CD14-positive monocyte (primary cell): ENCODE data around the gene JMJD7. TPM values are rescaled to one million over a fixed set of nuclear protein-coding genes. Genes with fewer than 3 reads are reported as not detected.

ENCODE experiments used
- DNase-seq, 3 donors: peaks; one replicate each; pipeline ENCODE4 v3.0.0-alpha.2; 2011 to 2022
- H2AFZ ChIP-seq: 2 replicates; pipeline ENCODE4 v1.6.0; 2012; ENCODE audit warnings: mild to moderate bottlenecking, low read depth, low read length, inconsistent platforms; ENCODE audit not compliant: insufficient read depth, poor library complexity, severe bottlenecking
- H3K27ac ChIP-seq, 2 donors: 1 replicate in 1 of 2; 2 replicates in 1 of 2; pipeline ENCODE4 v1.5.1; 2012 to 2013; ENCODE audit warnings: low read length in 2 of 2, control low read depth in 1 of 2, inconsistent platforms in 1 of 2, low read depth in 1 of 2, mild to moderate bottlenecking in 1 of 2
- H3K27me3 ChIP-seq, 2 donors: one replicate each; pipeline versions ENCODE4 v1.6.0 to v1.6.1; 2011 to 2013; ENCODE audit warnings: low read length in 2 of 2; ENCODE audit not compliant: control insufficient read depth in 2 of 2, insufficient read depth in 2 of 2
- H3K36me3 ChIP-seq, 2 donors: replicated peaks in 1 of 2; 1 replicate in 1 of 2; 2 replicates in 1 of 2; pipeline versions ENCODE4 v1.5.1 to v1.6.1; 2012 to 2013; ENCODE audit warnings: low read length in 2 of 2, control low read depth in 1 of 2, inconsistent platforms in 1 of 2, mild to moderate bottlenecking in 1 of 2; ENCODE audit not compliant: insufficient read depth in 2 of 2, control insufficient read depth in 1 of 2
- H3K4me1 ChIP-seq, 2 donors: 1 replicate in 1 of 2; 2 replicates in 1 of 2; pipeline versions ENCODE4 v1.5.1 to v1.6.1; 2012 to 2013; ENCODE audit warnings: low read length in 2 of 2, control low read depth in 1 of 2, inconsistent platforms in 1 of 2, mild to moderate bottlenecking in 1 of 2, moderate library complexity in 1 of 2; ENCODE audit not compliant: insufficient read depth in 2 of 2, control insufficient read depth in 1 of 2
- H3K4me2 ChIP-seq: replicated peaks from 2 replicates; pipeline ENCODE3; 2012; ENCODE audit warnings: low read length, moderate library complexity, mild to moderate bottlenecking; ENCODE audit not compliant: poor library complexity, severe bottlenecking; ENCODE audit errors: extremely low read depth
- H3K4me3 ChIP-seq, 3 experiments: fragments of 200-600 bp in 1 of 3; sonication (generic) in 1 of 3; replicated peaks in 1 of 3; 1 replicate in 2 of 3; 2 replicates in 1 of 3; pipeline ENCODE4 v1.5.1; 2011 to 2013; ENCODE audit warnings: low read length in 3 of 3, mild to moderate bottlenecking in 3 of 3, control low read depth in 2 of 3, low read depth in 2 of 3, inconsistent platforms in 1 of 3, moderate library complexity in 1 of 3
- H3K79me2 ChIP-seq: 2 replicates; pipeline ENCODE4 v1.6.0; 2012; ENCODE audit warnings: mild to moderate bottlenecking, control low read depth, inconsistent platforms, low read length, moderate library complexity; ENCODE audit not compliant: insufficient read depth
- H3K9ac ChIP-seq: 2 replicates; pipeline ENCODE4 v1.6.0; 2017; ENCODE audit warnings: low read length, mild to moderate bottlenecking; ENCODE audit not compliant: insufficient read depth, poor library complexity, severe bottlenecking
- H3K9me3 ChIP-seq, 2 donors: replicated peaks in 1 of 2; 1 replicate in 1 of 2; 2 replicates in 1 of 2; pipeline versions ENCODE4 v1.5.1 to v1.6.1; 2012 to 2013; ENCODE audit warnings: low read length in 2 of 2, control low read depth in 1 of 2; ENCODE audit not compliant: control insufficient read depth in 1 of 2, insufficient read depth in 1 of 2
- H4K20me1 ChIP-seq: 2 replicates; pipeline ENCODE4 v1.6.0; 2012; ENCODE audit warnings: mild to moderate bottlenecking, low read length, control low read depth, moderate library complexity; ENCODE audit not compliant: insufficient read depth
- H3K27ac Mint-ChIP-seq, 7 donors: one replicate each; pipeline ENCODE4 v1.8.0; 2020; ENCODE audit warnings: mild to moderate bottlenecking in 7 of 7, mixed read lengths in 7 of 7, moderate library complexity in 6 of 7, inconsistent platforms in 2 of 7
- H3K27me3 Mint-ChIP-seq, 3 donors: one replicate each; pipeline ENCODE4 v1.8.0; 2021 to 2022; ENCODE audit warnings: low read depth in 3 of 3, mild to moderate bottlenecking in 3 of 3, mixed read lengths in 3 of 3, moderate library complexity in 3 of 3, inconsistent platforms in 1 of 3
- H3K36me3 Mint-ChIP-seq, 2 donors: one replicate each; pipeline ENCODE4 v1.8.0; 2020; ENCODE audit warnings: mixed read lengths in 2 of 2, inconsistent platforms in 1 of 2, mild to moderate bottlenecking in 1 of 2
- H3K4me1 Mint-ChIP-seq: one replicate; pipeline ENCODE4 v1.8.0; 2020; ENCODE audit warnings: mild to moderate bottlenecking, mixed read lengths
- H3K4me3 Mint-ChIP-seq, 2 donors: one replicate each; pipeline ENCODE4 v1.8.0; 2020; ENCODE audit warnings: mild to moderate bottlenecking in 2 of 2, mixed read lengths in 2 of 2, moderate library complexity in 1 of 2
- H3K9me3 Mint-ChIP-seq, 7 donors: one replicate each; pipeline ENCODE4 v1.8.0; 2020 to 2022; ENCODE audit warnings: mixed read lengths in 7 of 7, mild to moderate bottlenecking in 6 of 7, moderate library complexity in 6 of 7, inconsistent platforms in 2 of 7
- WGBS: methylation state at CpG from one replicate; pipeline ENCODE4 v1.1.5; 2013; ENCODE audit warnings: missing lambda C conversion rate; ENCODE audit not compliant: insufficient coverage; 5-methylcytosine and 5-hydroxymethylcytosine counted together
- intact Hi-C, 2 donors: fragments of 100-400 bp; cut with micrococcal nuclease; formaldehyde crosslinking; loops; one replicate each; pipeline versions ENCODE4 v1.15.0 to v1.15.1; 2023
- polyA plus RNA-seq, 3 donors: library from polyadenylated mRNA; depleted of rRNA in 1 of 3; unstranded in 2 of 3; stranded (reverse) in 1 of 3; fragments of 300-500 nt in 2 of 3; fragments of >200 nt in 1 of 3; fragmentation: Illumina TruSeq in 2 of 3; gene quantifications; 1 replicate in 2 of 3; 2 replicates in 1 of 3; pipeline ENCODE4 v1.2.3, GENCODE V29; 2012 to 2021
- TF ChIP-seq, protein P1 (sequence below): fragments of 200-600 bp; IDR thresholded peaks from one replicate; pipeline ENCODE4 v1.8.0; 2022; ENCODE audit warnings: antibody characterized with exemption, mild to moderate bottlenecking

JMJD7 gene
- polyA plus RNA-seq, 3 donors: 11.3 to 18.8 (median 15.2) TPM

DNA sequence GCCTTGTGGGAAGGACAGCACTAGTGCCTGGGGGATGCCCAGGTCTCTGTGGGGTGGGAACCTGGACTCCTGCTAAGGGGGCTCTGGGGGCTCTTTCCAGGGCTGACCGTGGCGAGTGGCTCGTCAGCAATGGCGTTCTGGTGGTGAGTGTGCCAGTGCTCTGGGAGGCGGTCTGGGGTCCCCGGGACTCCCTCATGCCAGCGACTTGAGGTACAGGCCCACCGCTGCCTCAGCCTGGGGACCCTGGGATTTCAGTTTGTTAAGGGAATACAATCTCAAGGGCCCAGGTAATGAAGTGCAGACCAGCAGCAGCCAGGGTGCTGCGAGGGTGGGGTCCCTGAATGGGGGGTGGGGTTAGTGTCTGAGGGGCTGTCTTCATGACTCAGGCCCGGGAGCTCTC, 13.2 kb downstream of the JMJD7 start:
- TF ChIP-seq, protein P1, sequence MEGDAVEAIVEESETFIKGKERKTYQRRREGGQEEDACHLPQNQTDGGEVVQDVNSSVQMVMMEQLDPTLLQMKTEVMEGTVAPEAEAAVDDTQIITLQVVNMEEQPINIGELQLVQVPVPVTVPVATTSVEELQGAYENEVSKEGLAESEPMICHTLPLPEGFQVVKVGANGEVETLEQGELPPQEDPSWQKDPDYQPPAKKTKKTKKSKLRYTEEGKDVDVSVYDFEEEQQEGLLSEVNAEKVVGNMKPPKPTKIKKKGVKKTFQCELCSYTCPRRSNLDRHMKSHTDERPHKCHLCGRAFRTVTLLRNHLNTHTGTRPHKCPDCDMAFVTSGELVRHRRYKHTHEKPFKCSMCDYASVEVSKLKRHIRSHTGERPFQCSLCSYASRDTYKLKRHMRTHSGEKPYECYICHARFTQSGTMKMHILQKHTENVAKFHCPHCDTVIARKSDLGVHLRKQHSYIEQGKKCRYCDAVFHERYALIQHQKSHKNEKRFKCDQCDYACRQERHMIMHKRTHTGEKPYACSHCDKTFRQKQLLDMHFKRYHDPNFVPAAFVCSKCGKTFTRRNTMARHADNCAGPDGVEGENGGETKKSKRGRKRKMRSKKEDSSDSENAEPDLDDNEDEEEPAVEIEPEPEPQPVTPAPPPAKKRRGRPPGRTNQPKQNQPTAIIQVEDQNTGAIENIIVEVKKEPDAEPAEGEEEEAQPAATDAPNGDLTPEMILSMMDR: no peak
- no peaks in the 10 kb centered on the region for H3K4me1 ChIP-seq
- Mint-ChIP-seq H3K4me3 (no peak overlapping the region), H3K27me3 (peaks cover 0 to 2% (median 1%) of the 10 kb centered on the region in 3 donors), H3K36me3 (peaks cover 47 to 74% of the 10 kb centered on the region in 2 donors), H3K27ac (no peak overlapping the region), H3K9me3 (no peaks in the 10 kb centered on the region), H3K4me1 (no peaks in the 10 kb centered on the region)
- peaks cover 51 to 72% of the 10 kb centered on the region in 2 donors for H3K36me3 ChIP-seq
- no peaks in the 10 kb centered on the region for H3K27me3 ChIP-seq
- H3K27ac ChIP-seq: no peak overlapping the region
- 97% methylated on average over 8 of the region's 10 CpGs for WGBS
- no peaks in the 10 kb centered on the region for H3K79me2 ChIP-seq
- H3K4me3 ChIP-seq: no peak overlapping the region
- H3K9ac ChIP-seq: no peak overlapping the region
- peaks cover 4% of the 10 kb centered on the region for H4K20me1 ChIP-seq
- no peak overlapping the region for H2AFZ ChIP-seq
- H3K9me3 ChIP-seq: no peaks in the 10 kb centered on the region
- intact Hi-C loops: no loop called here
- no peak for DNase-seq
- H3K4me2 ChIP-seq: no peak overlapping the region

DNA sequence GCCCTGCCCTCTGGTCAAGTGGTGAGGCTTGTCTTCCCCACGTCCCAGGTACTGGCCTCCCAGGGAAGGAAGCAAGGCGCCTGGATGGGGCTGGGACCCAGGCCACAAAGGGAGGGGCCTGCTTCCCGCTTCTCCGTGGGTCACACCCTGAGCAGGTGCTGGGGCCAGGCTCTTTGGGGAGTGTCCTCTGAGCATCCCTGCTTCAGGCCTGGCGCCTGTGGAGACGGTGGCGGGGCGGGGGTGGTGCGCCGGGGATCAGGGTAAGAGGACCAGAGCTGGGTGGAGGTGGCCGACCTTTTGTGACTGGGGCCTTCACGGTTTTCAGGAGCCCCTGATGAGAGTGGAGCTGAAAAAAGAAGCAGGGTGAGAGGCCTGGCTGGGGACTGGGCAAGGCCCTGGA, 14.3 kb downstream of the JMJD7 start:
- H3K36me3 ChIP-seq: peaks cover 54 to 72% of the 10 kb centered on the region in 2 donors
- no peaks in the 10 kb centered on the region for H3K9me3 ChIP-seq
- no peaks in the 10 kb centered on the region for H3K9me3 Mint-ChIP-seq
- peaks cover 0 to 2% (median 0%) of the 10 kb centered on the region in 3 donors for H3K27me3 Mint-ChIP-seq
- intact Hi-C loops: no loop called here
- no peak overlapping the region for H3K9ac ChIP-seq
- no peak overlapping the region for H3K4me3 ChIP-seq
- H3K4me2 ChIP-seq: no peak overlapping the region
- H3K4me1 Mint-ChIP-seq: no peaks in the 10 kb centered on the region
- no peak overlapping the region for H2AFZ ChIP-seq
- no peaks in the 10 kb centered on the region for H3K79me2 ChIP-seq
- H3K27ac ChIP-seq: no peak overlapping the region
- TF ChIP-seq, protein P1: no peak
- WGBS: 74% methylated on average over 7 of the region's 12 CpGs
- no peaks in the 10 kb centered on the region for H3K27me3 ChIP-seq
- H3K36me3 Mint-ChIP-seq: peaks cover 51 to 76% of the 10 kb centered on the region in 2 donors
- H3K27ac Mint-ChIP-seq: peak overlapping the region in 1 of 7 donors; percentile 35
- no peak for DNase-seq
- no peak overlapping the region for H3K4me3 Mint-ChIP-seq
- peaks cover 4% of the 10 kb centered on the region for H4K20me1 ChIP-seq
- no peaks in the 10 kb centered on the region for H3K4me1 ChIP-seq
